T-helper 17 cell (primary cell): ENCODE data around the gene RABGGTA. TPM values are rescaled to one million over a fixed set of nuclear protein-coding genes. Genes with fewer than 3 reads are reported as not detected.

ENCODE experiments used
- ATAC-seq: fragments of 150-1000 bp; cut with Tn5 transposase; 2 replicates; pipeline ENCODE4 v1.10.0; 2021; ENCODE audit warnings: mild to moderate bottlenecking, moderate library complexity
- DNase-seq, 3 donors: peaks; one replicate each; pipeline versions ENCODE4 v3.0.0 to v3.0.0-alpha.2; 2020 to 2021
- H3K9me3 ChIP-seq: one replicate; pipeline ENCODE4 v1.7.0; 2013; ENCODE audit warnings: low read length, mild to moderate bottlenecking; ENCODE audit not compliant: control insufficient read depth, poor library complexity, severe bottlenecking
- H3K27ac Mint-ChIP-seq: one replicate; pipeline ENCODE4 v1.8.0; 2022; ENCODE audit warnings: mild to moderate bottlenecking, moderate library complexity, mixed read lengths
- H3K27me3 Mint-ChIP-seq: one replicate; pipeline ENCODE4 v1.8.0; 2022; ENCODE audit warnings: mixed read lengths
- H3K36me3 Mint-ChIP-seq: one replicate; pipeline ENCODE4 v1.8.0; 2022; ENCODE audit warnings: low read depth, mixed read lengths
- H3K4me1 Mint-ChIP-seq: one replicate; pipeline ENCODE4 v1.8.0; 2022; ENCODE audit warnings: mild to moderate bottlenecking, mixed read lengths
- H3K4me3 Mint-ChIP-seq: one replicate; pipeline ENCODE4 v1.8.0; 2022; ENCODE audit warnings: mild to moderate bottlenecking, moderate library complexity, mixed read lengths
- total RNA-seq, 4 donors: library from RNA in 2 of 4; stranded (reverse) in 2 of 4; gene quantifications; one replicate each; pipeline ENCODE4 v1.2.3 and lab custom pipeline; 2022 to 2026

The RABGGTA gene
- total RNA-seq, 2 donors from 2014 or later: 54.4 to 72.1 TPM

GRCh38 chr14:24297190-24297964 lies 26.0 kb upstream of the RABGGTA start:
- peaks cover 28% of the 10 kb centered on the region for H3K4me1 Mint-ChIP-seq
- no peaks in the 10 kb centered on the region for H3K9me3 ChIP-seq
- no peak for DNase-seq
- no peak for ATAC-seq
- peak overlapping the region; percentile 95 for H3K27ac Mint-ChIP-seq
- no peaks in the 10 kb centered on the region for H3K27me3 Mint-ChIP-seq
- H3K4me3 Mint-ChIP-seq: peak overlapping the region; percentile 15
- peaks cover 10% of the 10 kb centered on the region for H3K36me3 Mint-ChIP-seq

GRCh38 chr14:24296341-24297157 lies 25.2 kb upstream of the RABGGTA start:
- no peaks in the 10 kb centered on the region for H3K27me3 Mint-ChIP-seq
- ATAC-seq (peak; percentile 77), DNase-seq (peak; percentile 35 to 52 (median 51))
- H3K4me3 Mint-ChIP-seq: peak overlapping the region; percentile 28
- peak overlapping the region; percentile 95 for H3K27ac Mint-ChIP-seq
- peaks cover 14% of the 10 kb centered on the region for H3K36me3 Mint-ChIP-seq
- H3K4me1 Mint-ChIP-seq: peaks cover 30% of the 10 kb centered on the region
- no peaks in the 10 kb centered on the region for H3K9me3 ChIP-seq

- no peak overlapping the region for H3K27ac Mint-ChIP-seq
- H3K27me3 Mint-ChIP-seq: no peaks in the 10 kb centered on the region
- DNase-seq (no peak), ATAC-seq (no peak)
- no peaks in the 10 kb centered on the region for H3K9me3 ChIP-seq
- peaks cover 14% of the 10 kb centered on the region for H3K36me3 Mint-ChIP-seq
- H3K4me1 Mint-ChIP-seq: peaks cover 25% of the 10 kb centered on the region
- no peak overlapping the region for H3K4me3 Mint-ChIP-seq
These were observed 22.1 kb upstream of the RABGGTA start for GRCh38 chr14:24293525-24293924.

- no peak overlapping the region for H3K27ac Mint-ChIP-seq
- no peaks in the 10 kb centered on the region for H3K27me3 Mint-ChIP-seq
- no peaks in the 10 kb centered on the region for H3K9me3 ChIP-seq
- H3K4me1 Mint-ChIP-seq: peaks cover 23% of the 10 kb centered on the region
- no peak for DNase-seq
- H3K4me3 Mint-ChIP-seq: no peak overlapping the region
- H3K36me3 Mint-ChIP-seq: peaks cover 9% of the 10 kb centered on the region
- no peak for ATAC-seq
These were observed 20.9 kb upstream of the RABGGTA start for GRCh38 chr14:24292118-24292807.

- H3K4me3 Mint-ChIP-seq: no peak overlapping the region
- H3K27me3 Mint-ChIP-seq: no peaks in the 10 kb centered on the region
- H3K4me1 Mint-ChIP-seq: peaks cover 16% of the 10 kb centered on the region
- no peaks in the 10 kb centered on the region for H3K9me3 ChIP-seq
- peak overlapping the region; percentile 63 for H3K27ac Mint-ChIP-seq
- peaks cover 6% of the 10 kb centered on the region for H3K36me3 Mint-ChIP-seq
- ATAC-seq: no peak
- DNase-seq: no peak
These were observed 20.2 kb upstream of the RABGGTA start for GRCh38 chr14:24291446-24292117.

GRCh38 chr14:24290746-24291145 lies 19.3 kb upstream of the RABGGTA start:
- no peaks in the 10 kb centered on the region for H3K9me3 ChIP-seq
- DNase-seq (no peak), ATAC-seq (no peak)
- Mint-ChIP-seq H3K27ac (peak overlapping the region; percentile 63), H3K27me3 (no peaks in the 10 kb centered on the region), H3K4me1 (peaks cover 11% of the 10 kb centered on the region), H3K36me3 (peaks cover 4% of the 10 kb centered on the region), H3K4me3 (no peak overlapping the region)

GRCh38 chr14:24289649-24290280 lies 18.4 kb upstream of the RABGGTA start:
- Mint-ChIP-seq H3K27me3 (no peaks in the 10 kb centered on the region), H3K4me1 (peaks cover 11% of the 10 kb centered on the region), H3K27ac (peak overlapping the region; percentile 63), H3K36me3 (peaks cover 4% of the 10 kb centered on the region), H3K4me3 (no peak overlapping the region)
- no peaks in the 10 kb centered on the region for H3K9me3 ChIP-seq
- peak; percentile 95 for ATAC-seq
- DNase-seq: no peak

- H3K4me1 Mint-ChIP-seq: peaks cover 12% of the 10 kb centered on the region
- H3K9me3 ChIP-seq: no peaks in the 10 kb centered on the region
- ATAC-seq (no peak), DNase-seq (no peak)
- no peak overlapping the region for H3K27ac Mint-ChIP-seq
- H3K4me3 Mint-ChIP-seq: no peak overlapping the region
- no peaks in the 10 kb centered on the region for H3K27me3 Mint-ChIP-seq
- H3K36me3 Mint-ChIP-seq: peaks cover under 1% of the 10 kb centered on the region
These were observed 15.6 kb upstream of the RABGGTA start for GRCh38 chr14:24286996-24287395.

- no peaks in the 10 kb centered on the region for H3K9me3 ChIP-seq
- Mint-ChIP-seq H3K36me3 (no peaks in the 10 kb centered on the region), H3K4me3 (no peak overlapping the region), H3K27me3 (no peaks in the 10 kb centered on the region), H3K4me1 (peaks cover 14% of the 10 kb centered on the region), H3K27ac (no peak overlapping the region)
- DNase-seq (no peak), ATAC-seq (no peak)
These were observed 14.0 kb upstream of the RABGGTA start for GRCh38 chr14:24285351-24285750.

- no peak for DNase-seq
- Mint-ChIP-seq H3K4me1 (peaks cover 17% of the 10 kb centered on the region), H3K4me3 (no peak overlapping the region), H3K36me3 (no peaks in the 10 kb centered on the region), H3K27ac (no peak overlapping the region), H3K27me3 (no peaks in the 10 kb centered on the region)
- H3K9me3 ChIP-seq: no peaks in the 10 kb centered on the region
- no peak for ATAC-seq
These were observed 13.2 kb upstream of the RABGGTA start for GRCh38 chr14:24284501-24285035.

GRCh38 chr14:24283796-24284460 lies 12.5 kb upstream of the RABGGTA start:
- no peaks in the 10 kb centered on the region for H3K27me3 Mint-ChIP-seq
- H3K27ac Mint-ChIP-seq: peak overlapping the region; percentile 19
- ATAC-seq (no peak), DNase-seq (no peak)
- no peaks in the 10 kb centered on the region for H3K36me3 Mint-ChIP-seq
- H3K9me3 ChIP-seq: no peaks in the 10 kb centered on the region
- H3K4me3 Mint-ChIP-seq: no peak overlapping the region
- peaks cover 22% of the 10 kb centered on the region for H3K4me1 Mint-ChIP-seq

- H3K9me3 ChIP-seq: no peaks in the 10 kb centered on the region
- Mint-ChIP-seq H3K27ac (no peak overlapping the region), H3K27me3 (no peaks in the 10 kb centered on the region), H3K4me1 (peaks cover 32% of the 10 kb centered on the region), H3K36me3 (no peaks in the 10 kb centered on the region), H3K4me3 (no peak overlapping the region)
- ATAC-seq (no peak), DNase-seq (no peak)
These were observed 11.3 kb upstream of the RABGGTA start for GRCh38 chr14:24282736-24283135.
